GM21723 (cell line): ENCODE data around the gene EML2.
"Not testable (repeated sequence)": the region's sequence is repeated elsewhere in the genome, so short reads cannot be mapped to it uniquely, and the experiment has no call there.

Experiments used
- ATAC-seq: cut with Tn5 transposase; IDR thresholded peaks from one replicate; pipeline ENCODE4 v1.9.1; 2021; ENCODE audit warnings: mild to moderate bottlenecking, moderate library complexity; ENCODE audit not compliant: unreplicated experiment

Gene EML2

GRCh38 chr19:45655073-45655472, 15.9 kb upstream of the EML2 start:
- no peak for ATAC-seq

- ATAC-seq: no peak
These were observed 14.4 kb upstream of the EML2 start for GRCh38 chr19:45653634-45654033.

GRCh38 chr19:45650722-45651121, 11.5 kb upstream of the EML2 start:
- no peak for ATAC-seq

- ATAC-seq: no peak
These were observed 7.1 kb upstream of the EML2 start for GRCh38 chr19:45646345-45646698.

GRCh38 chr19:45645631-45646344, 6.6 kb upstream of the EML2 start:
- no peak for ATAC-seq

GRCh38 chr19:45645068-45645630, 6.0 kb upstream of the EML2 start:
- no peak for ATAC-seq

GRCh38 chr19:45643927-45644771, 5.0 kb upstream of the EML2 start:
- no peak for ATAC-seq

GRCh38 chr19:45643024-45643926, 4.1 kb upstream of the EML2 start:
- ATAC-seq: peak; percentile 32

- ATAC-seq: peak; percentile 43
These were observed 2.3 kb upstream of the EML2 start for GRCh38 chr19:45641274-45642105.

GRCh38 chr19:45640849-45641273, 1.7 kb upstream of the EML2 start:
- no peak for ATAC-seq

GRCh38 chr19:45637890-45638667, 1.1 kb downstream of the EML2 start:
- no peak for ATAC-seq

GRCh38 chr19:45636902-45637301, 2.3 kb downstream of the EML2 start:
- ATAC-seq: no peak

- ATAC-seq: no peak
These were observed 2.9 kb downstream of the EML2 start for GRCh38 chr19:45636275-45636674.

- ATAC-seq: no peak
These were observed 6.6 kb downstream of the EML2 start for GRCh38 chr19:45632468-45633196.

GRCh38 chr19:45630463-45630862, 8.7 kb downstream of the EML2 start:
- no peak for ATAC-seq

- ATAC-seq: no peak
These were observed 9.5 kb downstream of the EML2 start for GRCh38 chr19:45629704-45630103.

- ATAC-seq: not testable (repeated sequence)
These were observed 11.0 kb downstream of the EML2 start for GRCh38 chr19:45628219-45628618.

- no peak for ATAC-seq
These were observed 15.2 kb downstream of the EML2 start for GRCh38 chr19:45623984-45624383.
